GM19452 (cell line): ENCODE data around the gene GPR171.
"Not testable (repeated sequence)": the region's sequence is repeated elsewhere in the genome, so short reads cannot be mapped to it uniquely, and the experiment has no call there.

ENCODE experiments used
- ATAC-seq: cut with Tn5 transposase; IDR thresholded peaks from one replicate; pipeline ENCODE4 v1.9.1; 2021; ENCODE audit not compliant: unreplicated experiment

Gene GPR171, protein sequence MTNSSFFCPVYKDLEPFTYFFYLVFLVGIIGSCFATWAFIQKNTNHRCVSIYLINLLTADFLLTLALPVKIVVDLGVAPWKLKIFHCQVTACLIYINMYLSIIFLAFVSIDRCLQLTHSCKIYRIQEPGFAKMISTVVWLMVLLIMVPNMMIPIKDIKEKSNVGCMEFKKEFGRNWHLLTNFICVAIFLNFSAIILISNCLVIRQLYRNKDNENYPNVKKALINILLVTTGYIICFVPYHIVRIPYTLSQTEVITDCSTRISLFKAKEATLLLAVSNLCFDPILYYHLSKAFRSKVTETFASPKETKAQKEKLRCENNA

DNA sequence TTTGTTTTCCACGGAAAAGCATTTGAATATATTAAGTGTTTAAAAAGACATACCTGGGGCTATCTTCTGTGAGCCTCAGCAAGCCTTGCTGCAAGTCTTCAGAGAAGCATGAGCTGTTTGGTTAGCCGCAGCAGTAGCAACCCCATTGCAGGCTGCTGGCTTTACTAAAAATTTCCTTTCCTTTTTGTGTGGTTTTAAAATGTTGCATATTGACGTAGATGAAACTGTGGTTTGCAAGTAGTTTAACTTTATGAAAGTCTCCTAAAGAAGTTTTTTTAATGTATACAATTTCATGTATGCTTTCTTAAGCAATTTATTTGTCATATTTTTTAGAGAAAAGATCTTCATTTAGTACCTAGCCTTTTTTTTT, at the start of gene GPR171:
Gene GPR171 (minus strand): TSS at position 166 of the 370 bp plus-strand sequence. CDS start 3,830 bp downstream, outside the sequence.
- ATAC-seq: peak; percentile 94

DNA sequence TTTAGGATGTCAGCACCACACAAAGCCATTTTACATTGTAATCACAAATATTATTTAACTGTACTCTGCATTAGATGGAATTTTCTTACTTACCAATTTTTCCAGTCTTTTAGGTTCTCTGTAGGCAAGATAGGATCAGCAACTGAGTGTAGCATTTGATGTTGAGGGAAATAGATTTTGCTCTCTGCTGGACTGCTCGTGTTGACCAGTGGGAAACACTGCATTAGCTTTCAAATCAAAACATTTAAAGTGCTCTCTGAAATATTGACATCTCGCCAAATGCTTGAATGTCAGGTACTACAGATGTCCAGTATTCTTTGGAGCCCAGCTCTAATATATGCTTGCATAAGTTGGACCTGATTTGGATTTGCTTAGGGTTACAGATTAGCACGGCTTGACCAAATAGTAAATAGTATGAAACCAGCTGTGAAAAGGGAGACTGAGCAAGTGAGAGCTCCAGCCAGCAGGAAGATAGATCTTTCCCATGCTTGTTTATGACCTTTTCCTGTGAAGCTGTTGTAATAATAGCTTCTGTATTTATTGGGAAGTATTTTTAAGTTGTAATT, 45.8 kb upstream of the GPR171 start:
- ATAC-seq: no peak

DNA sequence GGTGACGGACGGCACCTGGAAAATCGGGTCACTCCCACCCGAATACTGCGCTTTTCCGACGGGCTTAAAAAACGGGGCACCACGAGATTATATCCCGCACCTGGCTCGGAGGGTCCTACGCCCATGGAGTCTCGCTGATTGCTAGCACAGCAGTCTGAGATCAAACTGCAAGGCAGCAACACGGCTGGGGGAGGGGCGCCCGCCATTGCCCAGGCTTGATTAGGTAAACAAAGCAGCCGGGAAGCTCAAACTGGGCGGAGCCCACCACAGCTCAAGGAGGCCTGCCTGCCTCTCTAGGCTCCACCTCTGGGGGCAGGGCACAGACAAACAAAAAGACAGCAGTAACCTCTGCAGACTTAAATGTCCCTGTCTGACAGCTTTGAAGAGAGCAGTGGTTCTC, 39.0 kb upstream of the GPR171 start:
- ATAC-seq: not testable (repeated sequence)

DNA sequence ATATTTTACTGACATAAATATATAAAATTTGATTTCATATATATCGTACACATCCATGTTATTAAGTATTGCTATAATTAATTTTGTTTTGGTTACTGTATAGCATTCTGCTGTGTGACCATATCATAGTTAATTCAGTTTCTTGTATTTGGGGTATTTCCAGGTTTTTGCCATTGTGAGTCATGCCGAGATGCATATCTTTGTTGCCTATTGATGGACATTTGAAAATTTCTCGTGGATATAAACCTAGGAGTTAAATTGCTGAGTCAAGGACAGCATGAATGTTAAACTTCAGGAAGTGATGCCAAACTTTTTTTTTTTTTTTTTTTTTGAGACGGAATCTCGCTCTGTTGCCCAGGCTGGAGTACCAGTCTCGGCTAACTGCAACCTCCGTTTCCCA, 33.7 kb upstream of the GPR171 start:
- no peak for ATAC-seq

DNA sequence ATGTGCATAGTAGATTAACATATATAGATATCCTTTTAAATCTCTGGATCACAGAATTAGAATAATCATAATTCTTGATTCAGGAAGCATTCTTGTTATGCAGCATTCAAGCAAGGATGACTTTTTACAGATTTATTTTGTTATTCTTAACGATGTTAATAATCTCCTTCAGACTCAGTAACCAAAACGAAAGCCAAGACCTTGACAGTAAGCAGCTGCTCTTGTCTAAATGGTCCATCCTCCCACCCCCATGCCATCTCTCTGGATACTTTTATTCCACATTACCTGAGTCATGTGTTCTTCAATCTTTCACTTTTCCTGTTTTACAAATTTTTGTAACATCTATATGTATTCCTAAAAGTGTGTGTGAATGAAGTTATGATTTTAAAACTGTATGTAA, 33.3 kb upstream of the GPR171 start:
- no peak for ATAC-seq

DNA sequence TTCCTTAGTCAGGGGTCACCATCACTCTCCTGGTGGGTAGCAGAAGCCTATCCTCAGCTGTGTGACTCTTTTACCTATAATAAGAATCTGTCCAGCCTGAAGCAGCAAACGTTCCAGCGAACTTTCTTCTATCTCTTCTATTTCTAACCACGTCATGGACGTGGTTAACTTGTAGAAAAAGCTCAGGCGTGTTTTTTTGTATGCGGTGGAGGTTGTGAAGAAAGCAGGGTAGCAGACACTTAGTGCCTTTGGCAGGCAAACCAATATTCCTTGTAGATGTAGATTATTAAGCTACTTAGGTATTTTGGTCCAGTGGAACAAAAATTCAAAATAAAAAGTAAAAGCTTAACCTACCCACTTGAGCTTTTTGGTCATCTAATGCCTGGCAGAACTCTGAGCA, 31.8 kb upstream of the GPR171 start:
- ATAC-seq: no peak

DNA sequence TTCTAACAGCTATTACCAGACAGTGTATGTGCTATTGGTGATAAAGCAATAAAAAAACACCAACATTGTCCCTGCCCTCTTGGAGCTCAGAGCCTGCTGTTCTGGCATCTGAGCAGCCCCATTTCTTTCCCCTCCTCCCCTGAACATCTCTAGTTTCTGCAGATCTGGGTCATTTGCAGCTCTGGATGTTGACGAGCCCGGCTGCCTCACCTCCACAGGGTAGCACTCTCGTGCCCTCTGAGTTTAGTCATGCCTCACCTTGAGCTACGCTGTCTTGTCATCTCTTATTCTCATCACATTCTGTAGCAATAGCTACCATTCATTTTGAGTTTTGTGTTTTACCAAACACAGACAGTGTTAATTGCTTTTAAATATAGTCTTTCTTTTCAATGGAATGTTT, 30.0 kb upstream of the GPR171 start:
- no peak for ATAC-seq

DNA sequence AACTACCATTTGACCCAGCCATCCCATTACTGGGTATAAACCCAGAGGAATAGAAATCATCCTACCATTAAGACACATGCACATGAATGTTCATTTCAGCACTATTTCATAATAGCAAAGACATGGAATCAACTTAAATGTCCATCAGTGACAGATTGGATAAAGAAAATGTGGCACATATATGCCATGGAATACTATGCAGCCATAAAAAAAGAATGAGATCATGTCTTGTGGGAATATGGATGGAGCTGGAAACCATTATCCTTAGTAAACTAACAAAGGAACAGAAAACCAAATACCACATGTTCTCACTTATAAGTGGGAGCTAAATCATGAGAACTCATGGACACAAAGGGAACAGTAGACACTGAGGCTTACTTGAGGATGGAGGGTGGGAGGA, 29.4 kb upstream of the GPR171 start:
- not testable (repeated sequence) for ATAC-seq

DNA sequence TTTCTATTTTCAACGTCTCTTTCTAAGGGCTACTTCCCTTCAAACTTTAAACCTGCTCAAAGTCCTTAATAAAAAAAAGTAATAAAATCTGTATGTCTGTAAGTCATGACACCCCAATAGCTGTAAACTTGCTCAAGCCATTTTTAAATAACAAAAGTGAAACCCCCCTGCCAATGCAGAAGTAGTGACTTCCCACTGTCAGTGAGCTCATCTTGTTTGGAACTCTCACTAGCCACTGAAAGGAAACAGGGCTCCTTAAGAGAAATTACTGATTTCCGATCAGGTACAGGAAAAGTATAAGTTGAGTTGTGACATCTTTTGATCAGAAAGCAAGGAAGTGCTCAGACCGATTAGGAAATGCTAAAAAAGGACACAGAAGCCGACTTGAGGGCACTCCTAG, 27.6 kb upstream of the GPR171 start:
- peak; percentile 59 for ATAC-seq

DNA sequence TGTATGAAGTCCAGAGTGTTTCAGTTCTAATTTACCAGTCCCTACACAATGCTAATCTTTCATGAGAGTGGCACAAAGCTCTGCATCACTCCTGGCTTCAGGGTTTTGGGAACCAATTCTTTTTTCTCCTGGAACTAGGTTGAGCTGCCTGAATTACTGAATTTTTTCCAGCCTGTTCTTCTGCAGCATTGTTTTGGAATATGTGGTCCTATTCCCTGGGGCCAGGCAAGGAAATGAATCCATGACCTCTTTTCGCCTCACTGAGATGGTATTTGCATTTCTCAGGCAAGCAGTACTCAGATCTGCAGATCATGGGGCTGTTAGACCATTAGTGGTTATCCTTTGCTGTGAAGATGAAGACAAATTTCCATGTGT, 25.6 kb upstream of the GPR171 start:
- ATAC-seq: no peak

DNA sequence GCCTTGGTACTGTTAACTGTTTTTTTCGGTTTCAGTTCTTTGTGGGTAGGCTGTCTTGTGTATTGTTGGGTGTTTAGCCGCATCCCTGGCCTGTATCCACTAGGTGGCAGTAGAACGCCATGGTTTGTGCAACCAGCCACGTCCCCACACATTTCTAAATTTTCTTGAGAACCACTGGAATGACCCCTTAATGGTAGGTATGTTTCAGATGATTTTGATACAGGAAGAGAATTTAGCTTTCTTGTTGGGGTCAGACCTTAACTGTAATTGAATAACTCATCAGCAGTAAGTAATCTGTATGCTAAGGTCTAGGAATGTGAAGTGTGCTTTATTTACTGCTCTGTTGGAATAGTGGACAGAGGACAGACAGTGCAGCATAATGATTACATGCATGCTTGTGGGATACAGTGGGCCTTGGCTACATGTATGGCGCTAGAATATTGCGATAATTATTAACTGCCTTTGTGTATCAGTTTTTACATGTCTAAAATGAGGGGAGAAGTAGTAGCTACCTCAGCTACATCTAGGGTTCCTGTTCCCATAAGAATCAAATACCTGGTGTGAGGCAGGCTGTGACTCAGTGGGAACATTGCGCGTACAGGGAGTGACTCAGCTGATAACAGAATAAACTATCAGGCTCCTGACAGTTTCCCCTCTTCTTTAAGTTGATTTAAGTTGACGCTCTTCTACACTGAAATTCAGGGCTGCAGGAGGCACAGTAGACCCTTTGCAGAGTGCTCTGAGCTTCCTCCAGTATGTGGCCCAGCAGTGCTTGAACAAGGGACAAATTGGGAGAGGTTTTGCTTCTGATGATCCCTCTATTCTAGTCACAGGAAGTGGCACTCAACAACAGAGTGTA, 25.0 kb upstream of the GPR171 start:
- ATAC-seq: peak; percentile 88

DNA sequence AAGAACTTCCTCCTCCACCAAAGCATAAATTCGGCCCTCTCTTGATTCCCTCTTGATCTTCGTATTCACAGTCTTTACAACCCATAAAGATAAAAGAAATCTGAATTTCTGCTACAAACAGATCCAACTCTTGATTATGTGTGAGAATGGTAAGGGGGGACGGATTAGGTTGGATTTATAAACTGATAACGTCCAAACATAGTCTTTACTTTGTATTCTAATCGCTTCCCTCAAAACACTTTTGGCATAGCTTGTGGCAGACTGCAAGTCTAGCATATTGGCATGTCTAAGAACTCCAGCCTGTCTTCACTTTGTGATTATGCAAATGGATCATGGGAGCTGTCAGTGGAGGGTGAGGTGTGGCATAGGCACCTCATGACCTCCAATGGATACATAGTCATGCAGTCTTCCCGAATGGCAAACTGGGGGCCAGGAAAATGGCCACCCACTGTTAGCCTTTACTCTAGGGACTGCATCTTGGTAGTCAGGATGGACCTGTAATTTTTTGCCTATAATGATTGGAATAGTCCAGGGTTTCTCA, 24.3 kb upstream of the GPR171 start:
- ATAC-seq: peak; percentile 41

DNA sequence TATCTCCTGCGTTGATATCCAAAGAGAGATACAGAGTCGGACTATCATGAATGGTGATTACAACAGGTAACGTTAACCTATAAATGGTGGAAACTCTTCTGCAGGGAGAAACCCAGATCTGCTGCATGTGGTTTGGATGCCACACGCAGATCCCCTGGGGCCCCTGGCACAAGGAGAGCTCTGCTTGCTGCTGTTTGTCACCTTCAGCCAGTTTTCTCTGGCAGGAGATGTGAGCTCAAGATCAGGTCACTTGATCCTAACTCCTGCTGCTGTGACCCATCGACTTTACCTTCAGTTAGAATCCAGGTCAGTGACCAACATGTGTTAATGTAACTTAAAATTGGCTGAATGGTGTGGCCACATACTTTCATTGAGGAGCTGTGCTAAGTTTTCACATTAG, 23.8 kb upstream of the GPR171 start:
- no peak for ATAC-seq

DNA sequence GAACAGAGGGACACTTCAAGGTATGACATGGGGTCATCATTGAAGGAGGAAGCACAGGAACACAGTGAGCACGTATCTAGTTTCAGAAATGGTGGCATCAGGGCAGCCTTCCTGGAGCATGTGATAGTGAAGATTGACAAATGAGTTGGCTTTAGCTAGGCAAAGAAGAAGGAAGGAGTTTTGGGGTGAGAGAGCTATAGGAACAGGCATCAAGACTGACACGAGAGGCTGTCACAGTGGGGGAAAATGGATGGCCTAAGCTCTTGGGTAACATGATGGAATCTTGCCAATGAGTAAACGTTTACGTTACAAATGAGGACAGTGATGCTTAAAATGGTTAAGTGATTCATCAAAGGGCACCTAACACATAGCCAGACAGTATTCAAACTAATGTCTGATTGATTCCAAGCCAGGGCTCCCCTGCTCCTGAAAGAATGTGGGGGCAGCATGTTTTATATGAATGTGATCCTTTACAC, 23.1 kb upstream of the GPR171 start:
- no peak for ATAC-seq

DNA sequence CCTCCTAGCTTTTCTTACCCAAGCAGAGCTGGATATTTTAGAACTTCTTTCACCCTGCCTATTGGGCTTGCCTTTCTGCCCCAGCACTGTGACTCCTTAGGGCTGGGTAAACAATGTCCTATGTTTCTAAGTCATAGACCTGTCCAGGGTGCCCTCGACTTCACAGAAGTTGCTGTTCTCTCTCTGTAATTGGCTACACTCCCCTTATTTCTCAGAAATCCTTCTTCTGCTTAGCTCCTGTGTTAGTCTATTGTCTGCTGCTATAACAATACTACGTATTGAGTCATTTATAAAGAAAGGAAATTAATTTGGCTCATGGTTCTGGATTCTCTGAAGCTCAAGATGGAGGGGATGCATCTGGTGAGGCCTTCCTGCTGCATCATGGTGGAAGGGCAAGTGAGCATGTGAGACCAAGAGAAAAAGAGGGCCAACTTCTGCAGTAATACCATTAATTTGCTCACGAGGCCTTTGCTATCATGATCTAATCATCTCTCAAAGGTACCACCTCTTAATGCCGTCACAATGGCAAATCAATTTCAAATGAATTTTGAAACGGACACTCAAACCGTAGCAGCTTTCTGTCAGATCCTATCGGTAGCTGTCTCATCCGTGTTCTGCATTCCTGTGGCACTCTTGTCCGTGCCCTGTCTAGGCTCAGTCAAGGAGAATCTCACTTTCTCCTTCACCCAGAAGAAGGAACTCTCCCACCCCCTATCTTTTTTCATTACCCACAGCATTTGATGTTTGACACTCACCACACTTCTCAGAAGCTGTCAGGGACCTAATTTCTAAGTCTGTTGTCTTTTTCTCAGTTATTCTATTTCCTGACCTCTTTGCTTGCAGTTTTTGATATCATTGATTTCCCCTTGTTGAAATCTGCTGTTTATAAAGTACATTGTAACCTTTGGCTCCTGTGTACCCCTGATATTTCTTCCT, 22.3 kb upstream of the GPR171 start:
- no peak for ATAC-seq

DNA sequence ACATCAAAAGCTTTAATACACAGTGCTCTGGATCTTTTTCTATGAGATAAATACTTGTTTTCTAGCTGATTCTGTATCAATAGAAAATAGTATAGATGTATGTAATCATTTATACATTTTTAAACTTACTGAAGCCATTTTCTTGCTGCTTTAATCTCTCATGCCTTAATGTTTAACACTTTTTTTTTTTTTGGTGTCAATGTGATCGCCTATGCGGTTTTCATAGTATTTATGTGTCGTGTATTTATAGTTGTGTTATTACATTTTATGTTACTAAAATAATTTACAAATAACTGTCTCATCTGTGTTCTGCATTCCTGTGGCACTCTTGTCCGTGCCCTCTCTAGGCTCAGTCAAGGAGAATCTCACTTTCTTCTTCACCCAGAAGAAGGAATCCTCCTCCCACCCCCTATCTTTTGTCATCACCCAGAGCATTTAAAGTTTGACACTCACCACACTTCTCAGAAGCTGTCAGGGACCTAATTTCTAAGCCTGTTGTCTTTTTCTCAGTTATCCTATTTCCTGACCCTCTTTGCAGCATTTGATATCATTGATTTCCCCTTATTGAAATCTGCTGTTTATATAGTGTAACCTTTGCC, 21.4 kb upstream of the GPR171 start:
- ATAC-seq: no peak

DNA sequence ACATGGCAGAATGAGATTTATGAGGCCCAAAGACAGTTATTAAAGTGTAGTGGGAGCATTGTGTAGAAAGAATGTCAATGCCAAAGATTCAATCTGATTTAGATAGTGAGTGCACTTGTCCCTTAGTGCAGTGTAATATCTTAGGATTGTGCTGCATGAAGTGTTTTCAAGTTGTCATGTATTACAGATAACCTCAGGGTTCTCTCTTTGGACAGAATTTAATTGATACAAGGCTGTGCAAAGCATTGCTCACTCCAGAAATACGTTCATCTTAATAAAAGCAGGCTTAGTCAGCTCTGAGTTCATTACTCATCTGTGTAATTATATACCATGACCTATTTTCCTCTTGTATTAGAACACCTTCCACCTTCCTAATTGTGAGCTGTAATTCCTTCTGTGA, 16.0 kb upstream of the GPR171 start:
- ATAC-seq: no peak

DNA sequence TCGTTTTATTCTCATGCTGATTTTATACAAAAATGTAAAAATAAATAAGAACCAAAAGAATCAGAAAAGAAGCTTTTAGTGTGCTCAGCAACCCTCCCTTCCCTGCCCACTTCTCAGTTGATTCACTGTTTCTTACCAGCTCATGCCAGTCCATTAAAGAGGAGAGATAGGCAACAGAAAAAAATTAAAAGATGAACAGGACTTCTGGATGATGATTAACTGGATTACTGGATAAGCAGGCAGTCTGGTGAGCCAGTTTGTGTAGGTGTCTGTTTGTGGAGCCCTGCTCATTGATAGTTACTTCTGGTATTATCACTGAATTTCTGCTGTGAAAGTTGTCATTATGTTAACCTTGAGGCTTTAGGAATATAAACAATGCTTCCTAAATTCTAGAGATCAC, 15.1 kb upstream of the GPR171 start:
- ATAC-seq: no peak

DNA sequence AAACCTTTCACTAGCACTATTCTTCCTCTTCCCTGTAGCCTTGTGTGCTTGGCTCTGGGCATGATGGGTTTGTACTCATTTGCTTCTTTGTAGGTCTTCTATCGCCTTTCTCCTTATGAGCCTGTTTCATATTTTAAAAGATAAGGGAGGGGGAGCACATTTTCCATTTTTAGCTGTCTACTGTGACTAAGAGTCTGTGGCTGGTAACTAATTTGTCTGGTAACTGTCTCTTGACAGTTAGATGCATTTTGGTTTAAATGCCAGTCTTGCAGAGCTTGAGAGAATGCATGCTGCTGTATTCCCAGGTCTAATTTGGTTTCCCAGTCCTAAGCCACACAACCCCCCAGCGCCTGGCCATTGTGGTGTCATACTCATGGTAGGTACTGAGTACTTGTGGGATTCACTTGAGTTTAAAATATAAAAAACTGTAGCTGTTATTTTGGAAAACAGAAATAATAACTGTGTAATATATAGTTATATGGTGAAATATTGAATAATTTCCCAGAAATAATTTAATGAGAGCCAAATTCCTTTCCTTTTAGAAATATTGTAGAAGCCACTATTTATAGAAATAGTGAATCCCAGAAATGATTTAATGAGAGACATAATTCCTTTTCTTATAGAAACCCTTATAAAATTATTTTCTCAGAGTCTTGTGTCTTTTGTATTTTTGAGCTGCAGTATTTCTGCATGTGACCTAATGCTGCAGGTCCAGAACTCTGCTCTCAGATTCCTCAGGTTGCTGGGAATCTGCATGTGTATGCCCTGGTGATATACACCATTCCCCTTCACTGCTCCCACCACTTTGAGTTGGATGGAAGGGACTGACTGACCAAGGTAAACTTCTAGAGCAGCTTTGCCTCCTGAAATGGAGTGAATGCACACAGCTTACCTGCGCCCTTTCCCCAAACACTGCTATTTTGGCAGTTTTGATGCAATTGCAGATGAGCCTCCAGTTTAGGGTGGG, 13.9 kb upstream of the GPR171 start:
- ATAC-seq: no peak
